ENCODE results near the gene TNS1.

Gene TNS1

GRCh38 chr2:217858519-217859491 is 144.0 kb downstream of the TNS1 start:
- peak; percentile 87 for DNase-seq

GRCh38 chr2:217857624-217858506 is 144.9 kb downstream of the TNS1 start:
- no peak for DNase-seq

- DNase-seq, result no peak
These were observed 145.9 kb downstream of the TNS1 start for GRCh38 chr2:217856871-217857270.

GRCh38 chr2:217856159-217856558 is 146.6 kb downstream of the TNS1 start:
- DNase-seq, result no peak

- no peak for DNase-seq
These were observed 147.9 kb downstream of the TNS1 start for GRCh38 chr2:217854684-217855420.

- DNase-seq, result no peak
These were observed 148.8 kb downstream of the TNS1 start for GRCh38 chr2:217853961-217854360.

- DNase-seq, result no peak
These were observed 149.4 kb downstream of the TNS1 start for GRCh38 chr2:217853301-217853881.

GRCh38 chr2:217852555-217853211 is 150.1 kb downstream of the TNS1 start:
- no peak for DNase-seq

- no peak for DNase-seq
These were observed 151.4 kb downstream of the TNS1 start for GRCh38 chr2:217851191-217852020.

GRCh38 chr2:217849154-217849975 is 153.4 kb downstream of the TNS1 start:
- DNase-seq, result no peak

- no peak for DNase-seq
These were observed 154.3 kb downstream of the TNS1 start for GRCh38 chr2:217848351-217848957.

GRCh38 chr2:217847552-217848350 is 155.0 kb downstream of the TNS1 start:
- no peak for DNase-seq

- DNase-seq, result no peak
These were observed 155.7 kb downstream of the TNS1 start for GRCh38 chr2:217847115-217847514.

- no peak for DNase-seq
These were observed 156.5 kb downstream of the TNS1 start for GRCh38 chr2:217846321-217846743.

- no peak for DNase-seq
These were observed 157.5 kb downstream of the TNS1 start for GRCh38 chr2:217845301-217845700.

GRCh38 chr2:217844696-217845095 is 158.1 kb downstream of the TNS1 start:
- DNase-seq, result no peak

- no peak for DNase-seq
These were observed 159.5 kb downstream of the TNS1 start for GRCh38 chr2:217843324-217843723.

- no peak for DNase-seq
These were observed 160.8 kb downstream of the TNS1 start for GRCh38 chr2:217842017-217842416.

- DNase-seq, result no peak
These were observed 162.3 kb downstream of the TNS1 start for GRCh38 chr2:217840522-217840921.

Measured in NCI-H2227 treated with DMSO at 0.1 percent for 48 hours (cell line).